GM12873 (cell line): ENCODE results near the gene HS2ST1.

Experiments
- TF ChIP-seq, protein P1 (sequence below): IDR thresholded peaks from 2 replicates; pipeline ENCODE4 v1.5.1; 2012; ENCODE audit warnings: low read depth, mild to moderate bottlenecking, moderate library complexity, low read length, control low read depth; ENCODE audit not compliant: insufficient read depth; ENCODE audit errors: missing control alignments

The HS2ST1 gene

DNA sequence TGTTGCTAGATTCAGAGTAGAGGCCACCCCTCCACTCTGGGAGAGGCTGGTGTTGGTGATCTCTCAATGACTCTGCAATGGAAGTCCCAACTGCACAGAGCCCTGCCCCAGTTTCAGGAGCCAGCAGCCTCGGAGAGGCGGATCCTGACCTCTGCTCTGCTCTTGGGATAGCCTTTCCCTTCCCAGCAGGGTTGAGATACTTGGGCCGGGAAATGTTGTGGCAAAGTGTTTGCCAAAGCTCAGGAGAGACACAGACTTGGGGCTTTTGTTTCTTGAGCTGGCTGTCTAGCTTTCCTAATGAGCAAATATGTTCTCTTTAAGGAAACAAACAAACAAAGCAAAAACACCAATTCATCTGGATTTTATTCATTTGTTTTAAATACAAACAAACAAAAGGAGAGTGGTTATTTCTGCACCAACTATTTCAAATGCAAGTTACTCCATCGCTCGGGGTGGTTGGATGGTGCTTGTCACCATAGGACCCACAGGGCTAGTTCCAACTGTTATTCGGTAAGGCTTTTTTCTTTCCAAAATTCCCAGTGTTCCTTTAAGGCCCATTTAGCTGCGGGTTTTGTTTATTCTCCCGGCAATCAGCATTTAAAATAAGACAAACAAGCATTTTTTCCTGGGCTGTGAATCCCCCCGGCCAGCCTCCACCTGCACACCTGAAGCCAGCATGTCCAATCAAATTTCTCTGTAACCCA lies 220.3 kb downstream of the HS2ST1 start:
- TF ChIP-seq, protein P1, sequence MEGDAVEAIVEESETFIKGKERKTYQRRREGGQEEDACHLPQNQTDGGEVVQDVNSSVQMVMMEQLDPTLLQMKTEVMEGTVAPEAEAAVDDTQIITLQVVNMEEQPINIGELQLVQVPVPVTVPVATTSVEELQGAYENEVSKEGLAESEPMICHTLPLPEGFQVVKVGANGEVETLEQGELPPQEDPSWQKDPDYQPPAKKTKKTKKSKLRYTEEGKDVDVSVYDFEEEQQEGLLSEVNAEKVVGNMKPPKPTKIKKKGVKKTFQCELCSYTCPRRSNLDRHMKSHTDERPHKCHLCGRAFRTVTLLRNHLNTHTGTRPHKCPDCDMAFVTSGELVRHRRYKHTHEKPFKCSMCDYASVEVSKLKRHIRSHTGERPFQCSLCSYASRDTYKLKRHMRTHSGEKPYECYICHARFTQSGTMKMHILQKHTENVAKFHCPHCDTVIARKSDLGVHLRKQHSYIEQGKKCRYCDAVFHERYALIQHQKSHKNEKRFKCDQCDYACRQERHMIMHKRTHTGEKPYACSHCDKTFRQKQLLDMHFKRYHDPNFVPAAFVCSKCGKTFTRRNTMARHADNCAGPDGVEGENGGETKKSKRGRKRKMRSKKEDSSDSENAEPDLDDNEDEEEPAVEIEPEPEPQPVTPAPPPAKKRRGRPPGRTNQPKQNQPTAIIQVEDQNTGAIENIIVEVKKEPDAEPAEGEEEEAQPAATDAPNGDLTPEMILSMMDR = no peak

DNA sequence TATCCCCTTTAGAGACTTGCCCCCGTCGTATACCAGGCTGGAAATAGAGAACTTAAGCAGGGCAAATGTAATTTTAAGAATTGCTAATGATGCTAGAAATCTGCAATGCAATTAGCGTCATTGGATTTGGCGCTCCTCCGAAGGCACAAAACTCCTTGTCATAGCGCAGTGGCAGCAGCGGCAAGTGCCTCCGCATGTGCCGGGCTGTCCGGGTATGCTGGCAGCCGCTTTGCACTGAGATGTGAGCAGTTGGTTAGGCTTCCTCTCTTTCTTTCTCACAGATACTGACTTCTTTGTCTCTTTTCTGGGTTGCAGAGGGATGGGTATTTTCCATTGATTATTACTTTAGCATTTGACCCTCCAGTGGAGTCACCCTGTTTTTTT lies 220.9 kb downstream of the HS2ST1 start:
- TF ChIP-seq, protein P1 = no peak

DNA sequence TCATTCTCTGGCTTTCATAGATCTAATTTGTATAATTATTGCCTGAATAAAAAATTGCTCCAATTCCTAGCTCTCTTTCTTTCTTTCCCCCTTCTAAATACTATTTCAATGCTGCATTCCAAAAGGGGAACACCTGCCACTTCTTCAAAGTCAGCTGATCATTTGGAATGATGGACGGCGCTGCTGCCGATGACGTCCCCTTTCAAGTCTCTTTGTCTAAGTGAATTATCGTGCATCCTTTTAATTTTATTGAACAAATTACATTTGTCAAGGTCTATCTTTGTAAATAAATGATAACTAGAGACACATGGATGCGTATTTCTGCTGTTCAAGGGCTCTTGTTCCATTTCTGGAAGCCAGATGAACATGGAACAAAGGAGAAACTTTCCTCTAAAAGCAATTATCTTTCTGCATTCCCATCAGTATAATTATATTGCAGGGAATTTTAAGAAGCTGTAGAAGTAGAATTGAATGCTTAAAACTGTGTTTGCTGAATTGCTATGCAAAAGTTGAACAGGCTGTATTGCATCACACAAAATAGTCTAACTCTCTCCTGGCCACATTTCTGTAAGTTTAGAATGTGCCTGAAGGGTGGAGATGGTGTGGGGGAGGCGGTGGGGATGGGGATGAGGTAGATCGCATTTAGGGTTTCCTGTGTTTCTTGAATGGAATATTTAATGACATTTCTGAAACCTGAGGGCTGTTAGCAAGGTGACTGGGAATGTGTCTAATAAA lies 222.3 kb downstream of the HS2ST1 start:
- TF ChIP-seq, protein P1 = no peak

DNA sequence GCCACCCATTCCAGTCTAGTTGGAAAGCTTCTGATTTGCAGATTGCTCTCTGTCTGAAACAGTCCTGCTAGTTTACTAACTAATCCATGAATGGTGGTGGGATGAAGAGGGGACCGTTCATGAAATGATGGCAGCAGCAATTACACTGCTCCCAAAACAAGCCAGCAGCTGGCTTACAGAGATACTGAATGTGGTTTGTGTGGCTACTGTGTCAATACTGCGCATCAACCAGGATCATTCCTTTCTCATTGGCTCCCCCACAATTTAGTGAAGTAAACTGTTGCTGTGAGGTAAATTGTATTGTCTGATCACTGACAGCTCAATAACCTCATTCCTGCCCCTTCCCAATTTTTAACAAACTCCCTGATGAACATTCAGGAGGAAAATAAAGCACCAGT lies 222.9 kb downstream of the HS2ST1 start:
- TF ChIP-seq, protein P1 = no peak

DNA sequence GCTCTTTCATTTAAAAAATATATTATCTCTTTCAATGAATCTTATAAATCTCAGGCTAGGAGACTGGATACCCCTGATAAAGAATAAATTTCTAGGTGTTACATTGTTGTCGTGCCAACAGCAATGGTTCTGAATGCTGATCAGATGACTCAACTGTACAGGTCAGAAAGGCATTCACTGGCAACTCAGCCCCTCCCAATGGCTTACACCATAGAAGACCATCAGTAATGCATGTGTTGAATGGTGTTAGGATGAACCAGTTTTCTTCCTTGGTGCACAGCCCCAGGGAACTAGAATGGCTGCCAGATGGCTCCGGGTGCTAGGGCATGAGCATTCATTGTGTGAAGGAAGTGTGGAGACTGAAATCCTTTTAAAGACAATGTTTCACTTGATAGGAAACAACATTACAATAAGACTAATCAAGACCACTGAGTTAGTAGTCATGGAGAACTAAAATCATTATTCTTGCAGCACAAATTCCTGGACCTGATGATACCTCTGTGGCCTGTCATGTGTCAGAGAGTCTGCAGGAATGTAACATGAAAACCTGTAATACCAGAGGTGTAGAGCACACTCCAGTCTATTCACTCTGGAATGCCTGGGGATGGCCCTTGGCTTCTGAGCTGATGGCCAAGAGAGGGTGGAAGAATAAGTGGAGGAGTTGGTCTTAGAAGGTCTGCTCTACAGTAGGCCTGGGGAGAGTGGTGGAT lies 226.6 kb downstream of the HS2ST1 start:
- TF ChIP-seq, protein P1 = no peak

DNA sequence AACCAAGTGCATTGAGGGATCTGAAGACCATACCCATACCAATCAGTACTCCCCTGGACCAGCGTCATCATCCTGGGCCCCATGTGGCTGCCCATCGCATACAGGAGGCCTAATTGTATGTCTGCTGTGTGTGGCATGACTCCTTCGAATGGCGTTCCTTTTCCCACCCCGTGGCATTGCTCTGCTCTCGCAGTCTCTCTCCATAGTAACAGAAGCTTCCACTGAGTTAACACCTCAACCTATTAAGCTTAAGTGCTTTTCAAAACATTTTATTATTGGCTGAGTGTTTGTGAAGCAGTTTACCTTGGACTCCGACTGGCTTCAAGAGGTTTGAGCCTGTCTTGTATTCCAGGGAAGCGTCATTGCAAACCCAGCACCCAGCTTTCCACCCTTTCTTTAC lies 227.1 kb downstream of the HS2ST1 start:
- TF ChIP-seq, protein P1 = no peak
